Colonic mucosa (tissue), 4 donors: ENCODE data around the gene LSM11. TPM values are rescaled to one million over a fixed set of nuclear protein-coding genes. Genes with fewer than 3 reads are reported as not detected.
A peak's percentile ranks its signal among the peaks of the same experiment; 100 is the strongest.

Experiments
- DNase-seq: peaks from one replicate; pipeline ENCODE4 v3.0.0-alpha.2; 2020
- H3K27ac ChIP-seq: fragments of 200-600 bp; one replicate; pipeline ENCODE4 v1.8.0; 2021
- H3K27me3 ChIP-seq: fragments of 200-600 bp; one replicate; pipeline ENCODE4 v1.8.0; 2021
- H3K36me3 ChIP-seq: fragments of 200-600 bp; one replicate; pipeline ENCODE4 v1.8.0; 2021
- H3K4me1 ChIP-seq: fragments of 200-600 bp; one replicate; pipeline ENCODE4 v1.8.0; 2021; ENCODE audit warnings: mild to moderate bottlenecking
- H3K4me3 ChIP-seq: fragments of 200-600 bp; one replicate; pipeline ENCODE4 v1.8.0; 2021
- H3K9ac ChIP-seq, 2 donors: one replicate each; pipeline ENCODE4 v1.7.0; 2013; ENCODE audit warnings: control low read depth in 2 of 2, low read depth in 2 of 2, low read length in 2 of 2
- H3K9me3 ChIP-seq: fragments of 200-600 bp; one replicate; pipeline ENCODE4 v1.8.0; 2021
- intact Hi-C: fragments of 100-400 bp; cut with DNase I; formaldehyde crosslinking; loops from one replicate; pipeline ENCODE4 v1.14.1; 2022
- total RNA-seq, 2 donors: library from RNA; stranded (reverse); fragmentation: NEBNext Ultra II Directional in 1 of 2; extraction: Animal tissue kit (Norgen Biotek cat#: 25700) in 1 of 2; gene quantifications; one replicate each; pipeline ENCODE4 v1.2.1, GENCODE V29; 2021
- TF ChIP-seq, protein P1 (sequence below): fragments of 200-600 bp; IDR thresholded peaks from one replicate; pipeline ENCODE4 v1.8.0; 2022; ENCODE audit warnings: antibody characterized with exemption, mild to moderate bottlenecking
- donor health status: healthy.
- donor health status: DM: no; HTN: no; CAD: no.
- donor health status: DM: no; HTN: no; CAD: no.

Gene LSM11
- total RNA-seq, 2 donors from 2014 or later: 5.1 to 6.6 TPM

GRCh38 chr5:157731272-157732129 is 12.0 kb upstream of the LSM11 start, which contains the start of gene THG1L:
Gene THG1L, plus strand, starts transcription at chr5:157731420. Its CDS starts 21 bp downstream, at chr5:157731441.
- intact Hi-C loops: no loop called here
- peak; percentile 100 for DNase-seq
- no peaks in the 10 kb centered on the region for H3K27me3 ChIP-seq

GRCh38 chr5:157732130-157732514 is 11.4 kb upstream of the LSM11 start:
- Histone ChIP-seq H3K4me3 (peak overlapping the region; percentile 51), H3K27me3 (no peaks in the 10 kb centered on the region), H3K9me3 (no peaks in the 10 kb centered on the region), H3K9ac (peak overlapping the region in 1 of 2 donors; percentile 89), H3K36me3 (no peaks in the 10 kb centered on the region), H3K27ac (no peak overlapping the region), H3K4me1 (no peaks in the 10 kb centered on the region)
- TF ChIP-seq, protein P1, sequence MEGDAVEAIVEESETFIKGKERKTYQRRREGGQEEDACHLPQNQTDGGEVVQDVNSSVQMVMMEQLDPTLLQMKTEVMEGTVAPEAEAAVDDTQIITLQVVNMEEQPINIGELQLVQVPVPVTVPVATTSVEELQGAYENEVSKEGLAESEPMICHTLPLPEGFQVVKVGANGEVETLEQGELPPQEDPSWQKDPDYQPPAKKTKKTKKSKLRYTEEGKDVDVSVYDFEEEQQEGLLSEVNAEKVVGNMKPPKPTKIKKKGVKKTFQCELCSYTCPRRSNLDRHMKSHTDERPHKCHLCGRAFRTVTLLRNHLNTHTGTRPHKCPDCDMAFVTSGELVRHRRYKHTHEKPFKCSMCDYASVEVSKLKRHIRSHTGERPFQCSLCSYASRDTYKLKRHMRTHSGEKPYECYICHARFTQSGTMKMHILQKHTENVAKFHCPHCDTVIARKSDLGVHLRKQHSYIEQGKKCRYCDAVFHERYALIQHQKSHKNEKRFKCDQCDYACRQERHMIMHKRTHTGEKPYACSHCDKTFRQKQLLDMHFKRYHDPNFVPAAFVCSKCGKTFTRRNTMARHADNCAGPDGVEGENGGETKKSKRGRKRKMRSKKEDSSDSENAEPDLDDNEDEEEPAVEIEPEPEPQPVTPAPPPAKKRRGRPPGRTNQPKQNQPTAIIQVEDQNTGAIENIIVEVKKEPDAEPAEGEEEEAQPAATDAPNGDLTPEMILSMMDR: no peak
- intact Hi-C loops: no loop called here
- DNase-seq: no peak

More at GRCh38 chr5:157731272-157732129, 12.0 kb upstream of the LSM11 start, which contains the start of gene THG1L:
- Histone ChIP-seq H3K9me3 (no peaks in the 10 kb centered on the region), H3K36me3 (no peaks in the 10 kb centered on the region), H3K4me1 (no peaks in the 10 kb centered on the region), H3K9ac (peak within 1 kb of the TSS; percentile 81 to 89), H3K27ac (peak within 1 kb of the TSS; percentile 93), H3K4me3 (peak within 1 kb of the TSS; percentile 51)
- TF ChIP-seq, protein P1: no peak

DNA sequence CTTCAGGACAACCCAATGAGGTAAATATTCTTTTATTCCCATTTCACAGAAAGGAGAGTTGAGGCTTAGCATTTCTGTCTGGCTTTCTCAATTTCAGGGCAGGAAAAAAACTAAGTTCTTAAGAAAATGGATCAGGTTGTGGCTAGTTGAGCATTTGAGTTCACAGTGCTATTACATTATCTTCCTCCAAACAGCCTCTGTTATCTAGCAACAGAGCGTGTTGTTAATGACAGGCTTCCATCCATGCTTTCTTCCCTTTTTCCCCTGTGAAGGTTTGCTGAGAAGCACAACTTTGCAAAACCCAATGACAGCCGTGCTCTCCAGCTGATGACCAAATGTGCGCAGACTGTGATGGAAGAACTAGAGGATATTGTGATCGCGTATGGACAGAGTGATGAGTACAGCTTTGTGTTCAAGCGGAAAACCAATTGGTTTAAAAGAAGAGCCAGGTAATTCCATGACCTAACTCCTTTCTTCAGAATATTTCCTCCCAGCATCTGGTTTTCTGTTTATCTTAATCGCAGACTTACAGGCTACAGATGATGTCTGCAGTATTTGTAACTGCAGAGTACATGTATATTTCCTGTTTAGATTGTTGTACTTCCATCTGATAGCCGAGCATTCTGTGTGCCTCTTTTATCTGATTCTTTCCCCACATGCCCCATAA is 10.8 kb upstream of the LSM11 start:
- Histone ChIP-seq H3K27ac (no peak overlapping the region), H3K4me1 (no peaks in the 10 kb centered on the region), H3K9ac (no peak overlapping the region), H3K4me3 (no peak overlapping the region), H3K27me3 (no peaks in the 10 kb centered on the region), H3K9me3 (no peaks in the 10 kb centered on the region), H3K36me3 (no peaks in the 10 kb centered on the region)
- TF ChIP-seq, protein P1: no peak
- intact Hi-C loops: no loop called here
- DNase-seq: no peak

- Histone ChIP-seq H3K4me3 (no peak overlapping the region), H3K4me1 (no peaks in the 10 kb centered on the region), H3K27ac (no peak overlapping the region), H3K9me3 (no peaks in the 10 kb centered on the region), H3K27me3 (no peaks in the 10 kb centered on the region), H3K36me3 (no peaks in the 10 kb centered on the region), H3K9ac (no peak overlapping the region)
- DNase-seq: no peak
- intact Hi-C loops: no loop called here
- TF ChIP-seq, protein P1: no peak
These were observed 9.1 kb upstream of the LSM11 start for GRCh38 chr5:157734436-157734835.

DNA sequence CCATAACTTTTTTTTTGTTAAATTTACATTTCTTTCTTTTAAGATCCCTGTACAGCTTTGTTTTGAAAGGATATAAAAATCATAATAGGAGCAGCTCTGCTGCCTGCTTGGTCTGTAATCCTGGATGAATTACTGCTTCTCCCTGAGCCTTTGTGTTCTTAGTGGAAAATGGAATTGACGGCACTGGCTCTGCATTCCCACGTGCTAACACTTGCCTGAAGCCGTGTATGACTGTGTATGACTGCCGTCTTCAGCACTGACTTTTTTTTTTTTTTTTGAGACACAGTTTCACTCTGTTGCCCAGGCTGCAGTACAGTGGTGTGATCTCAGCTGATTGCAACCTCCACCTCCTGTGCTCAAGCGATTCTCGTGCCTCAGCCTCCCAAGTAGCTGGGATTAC is 7.5 kb upstream of the LSM11 start:
- no peak for DNase-seq
- TF ChIP-seq, protein P1: no peak
- Histone ChIP-seq H3K4me3 (no peak overlapping the region), H3K4me1 (no peaks in the 10 kb centered on the region), H3K9me3 (no peaks in the 10 kb centered on the region), H3K9ac (no peak overlapping the region), H3K36me3 (no peaks in the 10 kb centered on the region), H3K27me3 (no peaks in the 10 kb centered on the region), H3K27ac (peak overlapping the region; percentile 1)
- intact Hi-C loops: loop anchor here (5.0 kb wide), 1 partner anchor 589 kb away; no protein-coding TSS in a partner anchor
